SU-DHL-6 (cell line): ENCODE measurements around the gene SULF2.
"Not testable (repeated sequence)": the region's sequence is repeated elsewhere in the genome, so short reads cannot be mapped to it uniquely, and the experiment has no call there.

Experiments
- CTCF ChIP-seq: fragments of 200-600 bp; sonication (generic); IDR thresholded peaks from one replicate; pipeline ENCODE4 v1.5.1; 2017; ENCODE audit warnings: antibody characterized with exemption, mild to moderate bottlenecking, low read length, moderate library complexity; ENCODE audit not compliant: insufficient read depth, poor library complexity, severe bottlenecking
- EZH2phosphoT487 ChIP-seq: fragments of 200-600 bp; sonication (generic), shearing (Covaris generic); conservative IDR thresholded peaks from 2 replicates; pipeline ENCODE4 v1.6.1; 2018; ENCODE audit warnings: mild to moderate bottlenecking, antibody characterized with exemption, low read length, moderate library complexity, mixed read lengths

DNA sequence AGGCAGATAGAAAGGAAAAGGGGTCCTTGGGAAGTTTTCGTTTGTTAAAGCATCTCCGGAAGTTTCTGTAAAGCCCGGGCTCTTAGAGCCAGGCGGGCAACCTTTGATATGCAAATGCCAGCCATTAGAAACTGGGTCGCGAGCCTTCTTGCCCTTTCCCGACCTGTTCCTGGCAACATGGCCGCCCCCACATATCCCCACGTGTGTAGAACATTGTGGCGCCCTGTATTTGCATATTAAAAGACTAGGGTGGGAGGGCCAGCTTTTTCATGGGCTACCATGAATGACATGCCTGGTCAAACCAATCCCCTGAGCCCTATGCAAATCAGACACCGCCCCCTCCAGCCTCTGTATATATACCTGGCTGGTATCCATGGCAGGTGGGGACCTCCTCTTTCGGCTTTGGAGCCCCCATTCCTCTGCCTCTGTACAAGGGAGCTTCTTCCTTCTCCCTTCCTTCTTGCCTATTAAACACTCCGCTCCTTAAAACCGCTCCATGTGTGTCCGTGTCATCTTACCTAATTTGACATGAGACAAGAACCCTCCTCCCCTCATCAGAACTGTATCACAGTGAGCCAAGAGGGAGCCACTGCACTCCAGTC lies 19.0 kb upstream of the SULF2 start:
- TF ChIP-seq EZH2phosphoT487, CTCF: not testable (repeated sequence)
